Measurements from ENCODE around the gene AKAP8L. TPM values are rescaled to one million over a fixed set of nuclear protein-coding genes. Genes with fewer than 3 reads are reported as not detected.
"Not testable (repeated sequence)": the region's sequence is repeated elsewhere in the genome, so short reads cannot be mapped to it uniquely, and the experiment has no call there.

AKAP8L gene
- total and polyA plus RNA-seq, 12 donors = 48.3 to 652 (median 131) TPM

- H3K4me3 ChIP-seq = no peak overlapping the region
- TF ChIP-seq POLR2A (IDR thresholded peaks at IDR 0.05) (no peak), CTCF (IDR thresholded peaks at IDR 0.05) (no peak)
- no peaks in the 10 kb centered on the region for H3K27me3 ChIP-seq
- DNase-seq = peak in 1 of 7 donors; percentile 9
- H3K9me3 ChIP-seq (replicated peaks in 1 of 3) = no peaks in the 10 kb centered on the region
- no peak overlapping the region for H3K27ac ChIP-seq
- intact Hi-C loops (cut with DNase I) = no loop called here
- 76 to 84% (median 81%) methylated on average over 5 to 11 of the region's 11 CpGs for WGBS, 4 donors
- H3K36me3 ChIP-seq (replicated peaks in 1 of 2) = peaks cover 0 to 93% of the 10 kb centered on the region in 2 donors
- H3K4me1 ChIP-seq (replicated peaks in 1 of 2) = peaks cover 0 to 13% of the 10 kb centered on the region in 2 donors
These were observed 21.0 kb downstream of the AKAP8L start for GRCh38 chr19:15397782-15398181.

- H3K36me3 ChIP-seq (replicated peaks in 1 of 2) = peaks cover 0 to 91% of the 10 kb centered on the region in 2 donors
These were observed 21.6 kb downstream of the AKAP8L start for GRCh38 chr19:15397236-15397635.

GRCh38 chr19:15396436-15396835 is 22.4 kb downstream of the AKAP8L start:
- WGBS, 4 donors = 94 to 100% (median 97%) methylated on average over 3 of the region's 3 CpGs
- DNase-seq = peak in 1 of 7 donors; percentile 10
- H3K27ac ChIP-seq = peak overlapping the region in 1 of 5 donors; percentile 0
- H3K4me3 ChIP-seq = no peak overlapping the region
- no peaks in the 10 kb centered on the region for H3K9me3 ChIP-seq (replicated peaks in 1 of 3)
- intact Hi-C loops (cut with DNase I) = no loop called here
- no peaks in the 10 kb centered on the region for H3K27me3 ChIP-seq
- H3K36me3 ChIP-seq (replicated peaks in 1 of 2) = peaks cover 0 to 90% of the 10 kb centered on the region in 2 donors
- H3K4me1 ChIP-seq (replicated peaks in 1 of 2) = peaks cover 0 to under 1% of the 10 kb centered on the region in 2 donors
- TF ChIP-seq CTCF (IDR thresholded peaks at IDR 0.05) = no peak
- TF ChIP-seq POLR2A (IDR thresholded peaks at IDR 0.05) = no peak

More at GRCh38 chr19:15397236-15397635, 21.6 kb downstream of the AKAP8L start:
- DNase-seq = peak in 1 of 7 donors; percentile 10
- H3K27me3 ChIP-seq = no peaks in the 10 kb centered on the region
- H3K4me1 ChIP-seq (replicated peaks in 1 of 2) = peaks cover 0 to 7% of the 10 kb centered on the region in 2 donors
- no peak overlapping the region for H3K27ac ChIP-seq
- WGBS, 4 donors = 79 to 86% (median 85%) methylated on average over 4 to 6 of the region's 6 CpGs
- H3K4me3 ChIP-seq = no peak overlapping the region
- intact Hi-C loops (cut with DNase I) = no loop called here
- TF ChIP-seq POLR2A (IDR thresholded peaks at IDR 0.05) (no peak), CTCF (IDR thresholded peaks at IDR 0.05) (no peak)
- H3K9me3 ChIP-seq (replicated peaks in 1 of 3) = no peaks in the 10 kb centered on the region

- DNase-seq = peak in 1 of 7 donors; percentile 9
- H3K9me3 ChIP-seq (replicated peaks in 1 of 3); H3K27me3 ChIP-seq; H3K27ac ChIP-seq; intact Hi-C loops (cut with DNase I); H3K4me3 ChIP-seq; H3K4me1 ChIP-seq (replicated peaks in 1 of 2): not testable (repeated sequence)
- H3K36me3 ChIP-seq (replicated peaks in 1 of 2) = peaks cover 0 to 83% of the 10 kb centered on the region in 2 donors
- whole genome bisulfite sequencing, 4 donors = 92 to 95% (median 93%) methylated on average over 17 of the region's 17 CpGs
These were observed 23.5 kb downstream of the AKAP8L start for GRCh38 chr19:15395251-15395650.

GRCh38 chr19:15394426-15394825 is 24.4 kb downstream of the AKAP8L start:
- Histone ChIP-seq H3K4me1 (replicated peaks in 1 of 2) (no peaks in the 10 kb centered on the region), H3K36me3 (replicated peaks in 1 of 2) (peaks cover 0 to 75% of the 10 kb centered on the region in 2 donors), H3K9me3 (replicated peaks in 1 of 3) (no peaks in the 10 kb centered on the region), H3K27me3 (no peaks in the 10 kb centered on the region), H3K4me3 (no peak overlapping the region), H3K27ac (no peak overlapping the region)
- TF ChIP-seq CTCF (IDR thresholded peaks at IDR 0.05) (no peak), POLR2A (IDR thresholded peaks at IDR 0.05) (no peak)
- DNase-seq = peak in 1 of 7 donors; percentile 11
- intact Hi-C loops (cut with DNase I) = no loop called here
- WGBS, 4 donors = 80 to 84% (median 80%) methylated on average over 5 of the region's 5 CpGs
